RWPE2 (cell line): ENCODE data around the gene OR52K2.

ENCODE experiments used
- ATAC-seq: fragments of 200-7000 bp; cut with Tn5 transposase; 3 replicates; pipeline ENCODE4 v1.9.1; 2021; ENCODE audit warnings: low read depth
- DNase-seq: peaks from one replicate; pipeline ENCODE4 v3.0.0-alpha.2; 2020; ENCODE audit warnings: low spot score
- H3K27ac ChIP-seq: fragments of 450-650 bp; 2 replicates; pipeline ENCODE4 v1.5.1; 2017; ENCODE audit warnings: mild to moderate bottlenecking; ENCODE audit not compliant: poor library complexity, severe bottlenecking
- H3K27me3 ChIP-seq: fragments of 250-450 bp; sonication (Bioruptor Pico); 2 replicates; pipeline ENCODE4 v1.5.1; 2021; ENCODE audit warnings: mild to moderate bottlenecking, moderate library complexity; ENCODE audit not compliant: insufficient read depth, poor library complexity, severe bottlenecking
- H3K36me3 ChIP-seq: fragments of 250-450 bp; sonication (Bioruptor Pico); 2 replicates; pipeline ENCODE4 v1.5.1; 2020; ENCODE audit warnings: low read depth, mild to moderate bottlenecking, moderate library complexity
- H3K4me1 ChIP-seq: fragments of 250-450 bp; sonication (Bioruptor Pico); 2 replicates; pipeline ENCODE4 v1.5.1; 2021; ENCODE audit warnings: mild to moderate bottlenecking, moderate library complexity; ENCODE audit not compliant: insufficient read depth, poor library complexity, severe bottlenecking
- H3K4me3 ChIP-seq: fragments of 250-450 bp; sonication (Bioruptor Pico); 2 replicates; pipeline ENCODE4 v1.5.1; 2021; ENCODE audit warnings: mild to moderate bottlenecking, moderate library complexity; ENCODE audit not compliant: severe bottlenecking
- H3K9me3 ChIP-seq: fragments of 250-450 bp; sonication (Bioruptor Pico); 2 replicates; pipeline ENCODE4 v1.5.1; 2021; ENCODE audit warnings: mild to moderate bottlenecking, moderate library complexity; ENCODE audit not compliant: severe bottlenecking
- CTCF ChIP-seq: fragments of 450-650 bp; IDR thresholded peaks from one replicate; pipeline ENCODE4 v1.5.1; 2017; ENCODE audit warnings: mild to moderate bottlenecking, moderate library complexity; ENCODE audit not compliant: poor library complexity, severe bottlenecking

Gene OR52K2

GRCh38 chr11:4495986-4496385 is 46.9 kb downstream of the OR52K2 start:
- Histone ChIP-seq H3K4me3 (no peak overlapping the region), H3K27me3 (peaks cover 52% of the 10 kb centered on the region), H3K9me3 (no peaks in the 10 kb centered on the region), H3K36me3 (no peaks in the 10 kb centered on the region), H3K27ac (no peak overlapping the region), H3K4me1 (no peaks in the 10 kb centered on the region)
- TF ChIP-seq CTCF = no peak
- DNase-seq (no peak), ATAC-seq (no peak)

- Histone ChIP-seq H3K4me3 (no peak overlapping the region), H3K36me3 (no peaks in the 10 kb centered on the region), H3K27me3 (peaks cover 52% of the 10 kb centered on the region), H3K27ac (no peak overlapping the region), H3K9me3 (no peaks in the 10 kb centered on the region), H3K4me1 (no peaks in the 10 kb centered on the region)
- 0 out of 3 replicates have a peak, but pooled peaks have one; percentile 18 for ATAC-seq
- TF ChIP-seq CTCF = no peak
- DNase-seq = no peak
These were observed 47.6 kb downstream of the OR52K2 start for GRCh38 chr11:4496557-4497248.
